NCI-H1092 (cell line): ENCODE data around the gene FERMT3.

Source experiments
- DNase-seq: peaks from one replicate; lab custom pipeline; 2025; lab: John Stamatoyannopoulos, UW

Gene FERMT3

GRCh38 chr11:64249563-64250414 lies 43.3 kb downstream of the FERMT3 start:
- no peak for DNase-seq

GRCh38 chr11:64250415-64251015 lies 44.0 kb downstream of the FERMT3 start:
- no peak for DNase-seq

- DNase-seq: no peak
These were observed 44.7 kb downstream of the FERMT3 start, which contains the start of gene PLCB3 for GRCh38 chr11:64251016-64251752. PLCB3 (plus strand) TSS chr11:64251530; CDS start chr11:64251650, 120 bp downstream.

- DNase-seq: no peak
These were observed 45.2 kb downstream of the FERMT3 start for GRCh38 chr11:64251753-64252002.

- no peak for DNase-seq
These were observed 45.7 kb downstream of the FERMT3 start for GRCh38 chr11:64252003-64252872.

- DNase-seq: no peak
These were observed 46.5 kb downstream of the FERMT3 start for GRCh38 chr11:64253043-64253442.

GRCh38 chr11:64253481-64253880 lies 47.0 kb downstream of the FERMT3 start:
- no peak for DNase-seq

- no peak for DNase-seq
These were observed 47.8 kb downstream of the FERMT3 start for GRCh38 chr11:64254326-64254725.

GRCh38 chr11:64255135-64256128 lies 48.9 kb downstream of the FERMT3 start:
- DNase-seq: no peak

GRCh38 chr11:64256300-64256699 lies 49.8 kb downstream of the FERMT3 start:
- DNase-seq: no peak

GRCh38 chr11:64258356-64258755 lies 51.8 kb downstream of the FERMT3 start:
- DNase-seq: no peak

- no peak for DNase-seq
These were observed 52.5 kb downstream of the FERMT3 start for GRCh38 chr11:64258946-64259532.

GRCh38 chr11:64259533-64260067 lies 53.1 kb downstream of the FERMT3 start:
- no peak for DNase-seq

GRCh38 chr11:64260147-64260708 lies 53.7 kb downstream of the FERMT3 start:
- no peak for DNase-seq

- DNase-seq: no peak
These were observed 55.1 kb downstream of the FERMT3 start for GRCh38 chr11:64261556-64262080.

- no peak for DNase-seq
These were observed 55.9 kb downstream of the FERMT3 start for GRCh38 chr11:64262271-64263002.

GRCh38 chr11:64263021-64263946 lies 56.8 kb downstream of the FERMT3 start:
- DNase-seq: no peak

- DNase-seq: no peak
These were observed 57.4 kb downstream of the FERMT3 start for GRCh38 chr11:64263947-64264317.
